ENCODE measurements around the gene SRSF10. TPM values are rescaled to one million over a fixed set of nuclear protein-coding genes. Genes with fewer than 3 reads are reported as not detected.

SRSF10 gene
- total and polyA plus RNA-seq, 9 of the 15 experiments (the other 6 are each of a cell fraction or from before 2014, with no cell fraction given), result 154 to 264 (median 205) TPM

- TF ChIP-seq CEBPZ (IDR thresholded peaks at IDR 0.05; ENCODE audit: borderline replicate concordance, low read depth, low read length) (no peak), SMAD3 (CRISPR knock-in tag; conservative IDR thresholded peaks at IDR 0.05) (0 out of 2 replicates have a peak, but pooled peaks have one; percentile 32), ILK (tag; IDR thresholded peaks at IDR 0.05; ENCODE audit: borderline replicate concordance, low read depth) (no peak), PPARD (CRISPR knock-in tag; IDR thresholded peaks at IDR 0.05) (no peak), NCOA4 (IDR thresholded peaks at IDR 0.05; ENCODE audit: partially characterized antibody) (no peak), MYC (IDR thresholded peaks at IDR 0.05; ENCODE audit: low read depth, low read length) (no peak), MYC (CRISPR knock-in tag; IDR thresholded peaks at IDR 0.05; ENCODE audit: borderline replicate concordance, low read depth) (no peak), POLR2AphosphoS5 (IDR thresholded peaks at IDR 0.05; ENCODE audit: control insufficient read depth, insufficient read depth, low read depth, low read length) (peak; percentile 44; the same call in 1 of the 2 replicates), DIDO1 (tag; IDR thresholded peaks at IDR 0.05; ENCODE audit: low read depth) (no peak), ETS1 (conservative IDR thresholded peaks at IDR 0.05; ENCODE audit: control insufficient read depth, low read depth, low read length) (no peak), POLR2G (IDR thresholded peaks at IDR 0.05; ENCODE audit: low read depth, low read length) (0 out of 2 replicates have a peak, but pooled peaks have one; percentile 4), RBM25 (IDR thresholded peaks at IDR 0.05; ENCODE audit: low read depth, low read length, severe bottlenecking) (no peak), CBFA2T3 (IDR thresholded peaks at IDR 0.05) (no peak), MXD1 (CRISPR knock-in tag; IDR thresholded peaks at IDR 0.05; ENCODE audit: borderline replicate concordance, poor library complexity, severe bottlenecking) (no peak), CBFB (CRISPR knock-in tag; IDR thresholded peaks at IDR 0.05) (no peak), PCBP1 (IDR thresholded peaks at IDR 0.05; ENCODE audit: low read depth, low read length, poor library complexity, severe bottlenecking) (no peak), ZNF57 (CRISPR knock-in tag; IDR thresholded peaks at IDR 0.05) (no peak), RFX5 (IDR thresholded peaks at IDR 0.05; ENCODE audit: low read depth, low read length) (no peak)
- TF ChIP-seq, protein P1, sequence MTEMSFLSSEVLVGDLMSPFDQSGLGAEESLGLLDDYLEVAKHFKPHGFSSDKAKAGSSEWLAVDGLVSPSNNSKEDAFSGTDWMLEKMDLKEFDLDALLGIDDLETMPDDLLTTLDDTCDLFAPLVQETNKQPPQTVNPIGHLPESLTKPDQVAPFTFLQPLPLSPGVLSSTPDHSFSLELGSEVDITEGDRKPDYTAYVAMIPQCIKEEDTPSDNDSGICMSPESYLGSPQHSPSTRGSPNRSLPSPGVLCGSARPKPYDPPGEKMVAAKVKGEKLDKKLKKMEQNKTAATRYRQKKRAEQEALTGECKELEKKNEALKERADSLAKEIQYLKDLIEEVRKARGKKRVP (CRISPR knock-in tag; IDR thresholded peaks at IDR 0.05), result 0 out of 2 replicates have a peak, but pooled peaks have one; percentile 20
- TF ChIP-seq, protein P2, sequence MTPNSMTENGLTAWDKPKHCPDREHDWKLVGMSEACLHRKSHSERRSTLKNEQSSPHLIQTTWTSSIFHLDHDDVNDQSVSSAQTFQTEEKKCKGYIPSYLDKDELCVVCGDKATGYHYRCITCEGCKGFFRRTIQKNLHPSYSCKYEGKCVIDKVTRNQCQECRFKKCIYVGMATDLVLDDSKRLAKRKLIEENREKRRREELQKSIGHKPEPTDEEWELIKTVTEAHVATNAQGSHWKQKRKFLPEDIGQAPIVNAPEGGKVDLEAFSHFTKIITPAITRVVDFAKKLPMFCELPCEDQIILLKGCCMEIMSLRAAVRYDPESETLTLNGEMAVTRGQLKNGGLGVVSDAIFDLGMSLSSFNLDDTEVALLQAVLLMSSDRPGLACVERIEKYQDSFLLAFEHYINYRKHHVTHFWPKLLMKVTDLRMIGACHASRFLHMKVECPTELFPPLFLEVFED (CRISPR knock-in tag; conservative IDR thresholded peaks at IDR 0.05), result peak; percentile 53; the same call in 1 of the 2 replicates
Observed at GRCh38 chr1:23963617-23964234, 16.4 kb downstream of the SRSF10 start (continued).

Data from K562 (cell line).